ENCODE data around the gene PDZD11.
"Not testable (repeated sequence)": the region's sequence is repeated elsewhere in the genome, so short reads cannot be mapped to it uniquely, and the experiment has no call there.

Gene PDZD11

DNA sequence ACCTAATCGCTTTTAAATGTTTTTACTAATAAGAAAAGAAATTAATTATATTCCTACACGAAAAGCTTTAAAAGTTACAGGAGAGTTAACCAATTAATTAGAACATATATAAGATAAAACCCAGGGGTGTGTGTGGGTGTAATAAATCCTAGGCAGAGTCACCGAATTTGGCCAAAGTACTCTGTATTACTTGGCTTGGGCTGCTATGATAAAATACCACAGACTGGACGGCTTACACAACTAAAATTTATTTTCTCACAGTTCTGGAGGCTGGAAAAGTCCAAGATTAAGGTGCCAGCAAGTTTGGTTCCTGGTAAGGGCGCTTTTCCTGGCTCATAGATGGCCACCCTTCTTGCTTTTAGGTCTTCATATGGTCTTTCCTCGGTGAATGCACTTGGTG is 44.8 kb downstream of the PDZD11 start:
- TF ChIP-seq, protein P1, sequence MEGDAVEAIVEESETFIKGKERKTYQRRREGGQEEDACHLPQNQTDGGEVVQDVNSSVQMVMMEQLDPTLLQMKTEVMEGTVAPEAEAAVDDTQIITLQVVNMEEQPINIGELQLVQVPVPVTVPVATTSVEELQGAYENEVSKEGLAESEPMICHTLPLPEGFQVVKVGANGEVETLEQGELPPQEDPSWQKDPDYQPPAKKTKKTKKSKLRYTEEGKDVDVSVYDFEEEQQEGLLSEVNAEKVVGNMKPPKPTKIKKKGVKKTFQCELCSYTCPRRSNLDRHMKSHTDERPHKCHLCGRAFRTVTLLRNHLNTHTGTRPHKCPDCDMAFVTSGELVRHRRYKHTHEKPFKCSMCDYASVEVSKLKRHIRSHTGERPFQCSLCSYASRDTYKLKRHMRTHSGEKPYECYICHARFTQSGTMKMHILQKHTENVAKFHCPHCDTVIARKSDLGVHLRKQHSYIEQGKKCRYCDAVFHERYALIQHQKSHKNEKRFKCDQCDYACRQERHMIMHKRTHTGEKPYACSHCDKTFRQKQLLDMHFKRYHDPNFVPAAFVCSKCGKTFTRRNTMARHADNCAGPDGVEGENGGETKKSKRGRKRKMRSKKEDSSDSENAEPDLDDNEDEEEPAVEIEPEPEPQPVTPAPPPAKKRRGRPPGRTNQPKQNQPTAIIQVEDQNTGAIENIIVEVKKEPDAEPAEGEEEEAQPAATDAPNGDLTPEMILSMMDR (IDR thresholded peaks at IDR 0.05; ENCODE audit: extremely low read depth, missing control alignments) = no peak

DNA sequence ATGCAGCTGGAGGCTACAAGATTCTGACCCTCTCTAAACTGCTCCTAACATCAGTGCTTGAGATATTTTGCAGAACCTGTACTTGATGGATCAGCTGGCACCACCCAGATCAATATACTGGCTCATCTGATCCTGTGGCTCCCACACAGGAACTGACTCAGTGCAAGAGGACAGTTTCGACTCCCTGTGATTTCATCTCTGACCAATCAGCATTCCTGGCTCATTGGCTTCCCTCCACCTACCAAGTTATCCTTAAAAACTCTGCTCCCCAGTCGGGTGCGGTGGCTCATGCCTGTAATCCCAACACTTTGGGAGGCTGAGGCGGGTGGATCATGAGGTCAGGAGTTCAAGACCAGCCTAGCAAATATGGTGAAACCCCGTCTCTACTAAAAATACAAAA is 46.1 kb downstream of the PDZD11 start:
- DNase-seq (ENCODE audit: low spot score) = not testable (repeated sequence)

More for the DNA sequence above, 44.8 kb downstream of the PDZD11 start:
- no peak for DNase-seq (ENCODE audit: low spot score)

DNA sequence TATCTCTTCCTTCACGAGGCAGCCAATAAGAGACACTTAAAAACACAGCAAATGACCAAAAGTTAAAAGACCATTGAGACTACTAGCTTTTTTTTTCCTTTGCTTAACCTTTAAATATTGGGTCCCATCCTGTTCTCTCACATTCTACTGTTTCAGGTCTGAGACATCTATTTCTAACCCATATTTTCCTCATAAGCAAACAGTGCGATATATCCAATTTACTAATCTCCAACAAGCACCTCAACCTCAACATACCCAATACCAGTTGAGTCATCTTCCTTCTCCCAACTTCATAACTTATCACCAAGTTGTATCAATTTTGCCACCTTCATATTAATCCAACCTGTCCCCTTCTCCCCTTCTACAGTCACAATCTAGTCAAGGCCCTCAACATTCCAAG is 48.2 kb downstream of the PDZD11 start:
- TF ChIP-seq, protein P1 (IDR thresholded peaks at IDR 0.05; ENCODE audit: extremely low read depth, missing control alignments) = no peak
- no peak for DNase-seq (ENCODE audit: low spot score)

DNA sequence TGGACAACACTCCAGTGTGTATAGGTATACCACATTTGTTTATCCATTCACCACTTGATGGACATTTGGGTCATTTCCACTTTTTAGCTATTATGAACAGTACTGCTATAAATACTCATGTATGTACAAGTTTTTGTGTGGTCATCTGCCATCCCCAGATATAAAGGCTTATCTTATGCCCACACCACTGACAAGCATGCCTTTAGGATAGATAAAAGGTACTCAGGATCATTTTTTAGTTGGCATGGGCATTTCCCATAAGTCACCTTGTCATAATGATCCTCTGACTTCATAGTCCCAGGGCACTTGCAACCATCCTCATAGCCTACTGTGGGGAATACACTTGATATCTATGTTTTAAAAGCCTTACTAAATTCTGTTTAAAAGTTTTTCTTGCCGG is 49.0 kb downstream of the PDZD11 start:
- TF ChIP-seq, protein P1 (IDR thresholded peaks at IDR 0.05; ENCODE audit: extremely low read depth, missing control alignments) = no peak
- no peak for DNase-seq (ENCODE audit: low spot score)

Data from GM20000 (cell line).